ENCODE data around the gene ALDH5A1. TPM values are rescaled to one million over a fixed set of nuclear protein-coding genes. Genes with fewer than 3 reads are reported as not detected.

Gene ALDH5A1
- 10 to 100 TPM; 16.7 to 41.7 (median 34.6) TPM for total RNA-seq
- polyA plus RNA-seq = 10 to 100 TPM in 1 of 3 donors, 1 to 10 TPM in 2; 3.5 to 10.7 (median 8.6) TPM
- long read RNA-seq, donor 1, full-length matches to known transcripts = 16 of 27 reads
- long read RNA-seq, donor 1, partial matches to known transcripts = 4 of 27 reads
- long read RNA-seq, donor 1, other reads (novel, unspliced or antisense) = 7 of 27 reads
- long read RNA-seq, donor 2, full-length matches to known transcripts = 15 of 34 reads
- long read RNA-seq, donor 2, partial matches to known transcripts = 6 of 34 reads
- long read RNA-seq, donor 2, other reads (novel, unspliced or antisense) = 13 of 34 reads

DNA sequence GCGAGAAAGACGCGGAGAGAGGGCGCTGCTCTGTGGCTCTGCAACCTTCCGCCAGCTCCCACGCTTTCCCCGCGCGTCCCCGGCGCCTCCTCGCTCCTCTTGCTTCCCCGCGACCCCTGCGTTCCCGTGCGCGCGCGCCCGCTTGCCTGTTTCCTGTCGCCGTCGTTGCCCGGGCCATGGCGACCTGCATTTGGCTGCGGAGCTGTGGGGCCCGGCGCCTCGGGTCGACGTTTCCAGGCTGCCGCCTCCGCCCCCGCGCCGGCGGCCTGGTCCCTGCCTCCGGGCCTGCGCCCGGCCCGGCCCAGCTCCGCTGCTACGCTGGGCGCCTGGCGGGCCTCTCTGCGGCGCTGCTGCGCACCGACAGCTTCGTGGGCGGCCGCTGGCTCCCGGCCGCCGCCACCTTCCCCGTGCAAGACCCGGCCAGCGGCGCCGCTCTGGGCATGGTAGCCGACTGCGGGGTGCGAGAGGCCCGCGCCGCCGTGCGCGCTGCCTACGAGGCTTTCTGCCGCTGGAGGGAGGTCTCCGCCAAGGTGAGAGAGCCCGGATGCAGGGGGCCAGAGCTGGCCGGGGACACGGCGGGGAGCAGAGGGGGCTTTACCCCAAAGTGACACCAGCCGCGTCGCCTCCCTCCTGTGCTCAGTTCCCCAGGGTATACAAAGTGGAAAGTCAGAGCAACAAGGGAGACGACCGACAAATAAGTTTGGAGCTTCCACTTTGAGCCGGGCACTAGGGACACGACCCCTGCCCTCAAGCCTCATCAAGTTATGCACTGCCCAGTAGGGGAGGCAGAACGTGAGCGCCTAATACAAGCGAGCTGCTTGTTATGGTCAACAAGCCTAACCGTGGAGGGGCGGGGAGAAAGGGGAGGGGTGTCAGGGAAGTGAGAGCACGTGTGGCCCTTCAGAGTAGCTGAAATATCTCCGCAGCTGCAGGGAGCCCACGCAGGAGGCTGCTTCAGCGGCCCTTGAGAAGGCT lies at the start of gene ALDH5A1:
Gene ALDH5A1 (plus strand): TSS at position 149 of the 975 bp plus-strand sequence. CDS start 28 bp downstream, at position 177.
- Histone ChIP-seq H3K27ac (peak within 1 kb of the TSS; percentile 90), H3K9me3 (no peaks in the 10 kb centered on the region), H3K4me3 (peak within 1 kb of the TSS; percentile 81), H3K36me3 (ENCODE audit: insufficient read depth in 1 of 2, low read depth in 1 of 2) (peaks cover 2 to 12% of the 10 kb centered on the region in 2 donors), H3K4me1 (peaks cover 24% of the 10 kb centered on the region), H3K27me3 (ENCODE audit: insufficient read depth in 3 of 3, low read length in 2 of 3) (no peaks in the 10 kb centered on the region)
- ATAC-seq = peak; percentile 84 to 89 (median 88)
- peak; percentile 77 to 85 for DNase-seq
- WGBS, 3 donors = 0 to 1% (median 0%) methylated on average over 59 to 93 of the region's 93 CpGs
- intact Hi-C loops (cut with DNase I) = no loop called here
- TF ChIP-seq, protein P1, sequence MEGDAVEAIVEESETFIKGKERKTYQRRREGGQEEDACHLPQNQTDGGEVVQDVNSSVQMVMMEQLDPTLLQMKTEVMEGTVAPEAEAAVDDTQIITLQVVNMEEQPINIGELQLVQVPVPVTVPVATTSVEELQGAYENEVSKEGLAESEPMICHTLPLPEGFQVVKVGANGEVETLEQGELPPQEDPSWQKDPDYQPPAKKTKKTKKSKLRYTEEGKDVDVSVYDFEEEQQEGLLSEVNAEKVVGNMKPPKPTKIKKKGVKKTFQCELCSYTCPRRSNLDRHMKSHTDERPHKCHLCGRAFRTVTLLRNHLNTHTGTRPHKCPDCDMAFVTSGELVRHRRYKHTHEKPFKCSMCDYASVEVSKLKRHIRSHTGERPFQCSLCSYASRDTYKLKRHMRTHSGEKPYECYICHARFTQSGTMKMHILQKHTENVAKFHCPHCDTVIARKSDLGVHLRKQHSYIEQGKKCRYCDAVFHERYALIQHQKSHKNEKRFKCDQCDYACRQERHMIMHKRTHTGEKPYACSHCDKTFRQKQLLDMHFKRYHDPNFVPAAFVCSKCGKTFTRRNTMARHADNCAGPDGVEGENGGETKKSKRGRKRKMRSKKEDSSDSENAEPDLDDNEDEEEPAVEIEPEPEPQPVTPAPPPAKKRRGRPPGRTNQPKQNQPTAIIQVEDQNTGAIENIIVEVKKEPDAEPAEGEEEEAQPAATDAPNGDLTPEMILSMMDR (IDR thresholded peaks at IDR 0.05) = peak; percentile 21

DNA sequence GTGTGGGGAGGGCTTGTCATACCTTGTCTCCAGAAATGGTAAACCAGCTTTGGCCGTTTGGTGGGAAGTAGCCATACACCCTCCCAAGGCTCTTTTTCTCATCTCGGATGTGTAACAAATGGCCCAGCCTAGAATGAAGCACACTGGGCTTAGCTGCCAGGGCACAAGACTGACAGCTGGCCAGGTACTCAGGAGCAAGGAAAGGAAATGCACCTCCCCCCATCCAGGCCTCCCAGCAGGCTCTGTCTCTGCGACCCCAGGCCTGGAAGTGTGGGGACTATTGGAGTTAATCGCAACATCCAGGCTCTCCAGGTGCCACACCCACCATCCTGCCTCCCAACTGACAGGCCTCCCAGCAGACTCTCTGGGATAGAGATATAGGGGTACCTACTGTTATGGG lies 49.1 kb upstream of the ALDH5A1 start:
- intact Hi-C loops (cut with DNase I) = no loop called here

GRCh38 chr6:24446670-24447069 lies 48.1 kb upstream of the ALDH5A1 start:
- no peaks in the 10 kb centered on the region for H3K36me3 ChIP-seq (ENCODE audit: insufficient read depth in 1 of 2, low read depth in 1 of 2)
- intact Hi-C loops (cut with DNase I) = no loop called here
- H3K27ac ChIP-seq = no peak overlapping the region
- no peaks in the 10 kb centered on the region for H3K27me3 ChIP-seq (ENCODE audit: insufficient read depth in 3 of 3, low read length in 2 of 3)
- no peak overlapping the region for H3K4me3 ChIP-seq
- ATAC-seq = no peak
- no peak for DNase-seq
- peaks cover under 1% of the 10 kb centered on the region for H3K4me1 ChIP-seq
- 84 to 90% (median 88%) methylated on average over 7 of the region's 7 CpGs for WGBS, 3 donors
- TF ChIP-seq, protein P1 (IDR thresholded peaks at IDR 0.05) = no peak
- no peaks in the 10 kb centered on the region for H3K9me3 ChIP-seq

More for the DNA sequence above, 49.1 kb upstream of the ALDH5A1 start:
- DNase-seq = no peak
- TF ChIP-seq, protein P1 (IDR thresholded peaks at IDR 0.05) = no peak
- H3K27ac ChIP-seq = no peak overlapping the region
- peaks cover 5% of the 10 kb centered on the region for H3K4me1 ChIP-seq
- 52 to 68% (median 56%) methylated on average over 4 of the region's 4 CpGs for WGBS, 3 donors
- H3K4me3 ChIP-seq = no peak overlapping the region
- no peak for ATAC-seq
- no peaks in the 10 kb centered on the region for H3K9me3 ChIP-seq
- H3K36me3 ChIP-seq (ENCODE audit: insufficient read depth in 1 of 2, low read depth in 1 of 2) = no peaks in the 10 kb centered on the region
- H3K27me3 ChIP-seq (ENCODE audit: insufficient read depth in 3 of 3, low read length in 2 of 3) = no peaks in the 10 kb centered on the region

- intact Hi-C loops (cut with DNase I) = no loop called here
- H3K36me3 ChIP-seq (ENCODE audit: insufficient read depth in 1 of 2, low read depth in 1 of 2) = no peaks in the 10 kb centered on the region
- TF ChIP-seq, protein P1 (IDR thresholded peaks at IDR 0.05) = no peak
- no peaks in the 10 kb centered on the region for H3K4me1 ChIP-seq
- WGBS, 3 donors = 70 to 84% (median 75%) methylated on average over 4 of the region's 4 CpGs
- no peak overlapping the region for H3K4me3 ChIP-seq
- H3K9me3 ChIP-seq = no peaks in the 10 kb centered on the region
- H3K27ac ChIP-seq = no peak overlapping the region
- no peaks in the 10 kb centered on the region for H3K27me3 ChIP-seq (ENCODE audit: insufficient read depth in 3 of 3, low read length in 2 of 3)
- DNase-seq (no peak), ATAC-seq (no peak)
These were observed 46.4 kb upstream of the ALDH5A1 start for GRCh38 chr6:24448396-24448795.
